ENCODE measurements around the gene SDK1.
"Not testable (repeated sequence)": the region's sequence is repeated elsewhere in the genome, so short reads cannot be mapped to it uniquely, and the experiment has no call there.

SDK1 gene

GRCh38 chr7:3733541-3734140 lies 432.6 kb downstream of the SDK1 start:
- no peak for DNase-seq (ENCODE audit: low spot score)

DNA sequence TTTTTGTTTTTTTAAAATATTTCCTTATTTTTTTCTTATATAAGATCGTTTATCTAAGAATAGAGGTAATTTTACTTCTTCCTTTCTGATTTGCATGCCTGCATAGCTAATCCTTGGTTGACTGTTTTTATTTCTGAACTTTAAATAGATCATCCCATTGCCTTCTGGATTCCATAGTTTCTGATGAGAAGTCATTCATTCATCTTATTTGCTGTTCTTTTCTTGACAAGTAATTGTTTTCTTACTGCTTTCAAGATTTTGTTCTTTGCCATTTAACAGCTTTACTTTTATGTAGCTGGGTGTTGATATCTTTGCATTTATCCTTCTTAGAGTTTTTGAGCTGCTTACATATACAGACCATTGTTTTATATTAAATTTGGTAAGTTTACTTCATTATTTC lies 437.9 kb downstream of the SDK1 start:
- DNase-seq (ENCODE audit: low spot score): no peak

DNA sequence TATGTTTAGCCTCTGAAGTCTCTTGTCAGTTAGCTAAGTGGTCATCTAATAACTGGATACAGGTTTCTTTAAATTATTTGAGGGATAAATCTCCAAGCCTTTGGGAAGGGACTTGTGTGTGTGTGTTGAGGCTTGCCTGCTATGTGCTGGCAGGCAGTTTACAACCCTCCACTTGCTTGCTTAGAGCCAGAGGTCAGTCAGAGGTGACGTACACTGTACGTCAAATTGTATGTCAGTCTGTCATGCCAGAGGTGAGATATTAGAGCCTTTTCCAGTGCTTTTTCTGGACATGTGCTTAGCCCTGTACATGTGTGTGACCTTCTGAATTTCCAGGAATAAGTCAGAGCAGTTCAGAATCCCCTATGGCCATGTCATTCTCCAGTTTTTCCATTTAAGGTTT lies 438.9 kb downstream of the SDK1 start:
- DNase-seq (ENCODE audit: low spot score): no peak

DNA sequence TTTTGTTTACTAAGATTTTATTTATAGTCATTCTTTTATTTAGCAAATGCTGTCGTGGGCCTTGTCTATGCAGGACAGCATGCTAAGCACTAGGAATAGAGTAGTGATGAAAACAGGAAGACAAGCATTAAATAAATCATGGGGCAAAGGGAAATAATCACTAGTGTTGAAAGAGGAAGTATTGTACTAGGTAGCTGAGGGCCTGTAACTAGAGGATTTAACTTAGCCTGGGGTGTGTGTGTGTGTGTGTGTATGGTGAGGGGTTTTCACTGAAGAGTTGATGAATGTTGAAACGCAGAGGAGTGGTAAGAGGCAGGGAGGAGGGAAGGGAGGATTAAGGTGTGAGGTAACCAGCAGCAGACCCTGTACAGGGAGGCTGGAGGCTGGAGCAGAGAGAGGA lies 446.4 kb downstream of the SDK1 start:
- no peak for DNase-seq (ENCODE audit: low spot score)

- no peak for DNase-seq (ENCODE audit: low spot score)
These were observed 447.3 kb downstream of the SDK1 start for GRCh38 chr7:3748389-3748788.

- no peak for DNase-seq (ENCODE audit: low spot score)
These were observed 452.8 kb downstream of the SDK1 start for GRCh38 chr7:3753868-3754267.

DNA sequence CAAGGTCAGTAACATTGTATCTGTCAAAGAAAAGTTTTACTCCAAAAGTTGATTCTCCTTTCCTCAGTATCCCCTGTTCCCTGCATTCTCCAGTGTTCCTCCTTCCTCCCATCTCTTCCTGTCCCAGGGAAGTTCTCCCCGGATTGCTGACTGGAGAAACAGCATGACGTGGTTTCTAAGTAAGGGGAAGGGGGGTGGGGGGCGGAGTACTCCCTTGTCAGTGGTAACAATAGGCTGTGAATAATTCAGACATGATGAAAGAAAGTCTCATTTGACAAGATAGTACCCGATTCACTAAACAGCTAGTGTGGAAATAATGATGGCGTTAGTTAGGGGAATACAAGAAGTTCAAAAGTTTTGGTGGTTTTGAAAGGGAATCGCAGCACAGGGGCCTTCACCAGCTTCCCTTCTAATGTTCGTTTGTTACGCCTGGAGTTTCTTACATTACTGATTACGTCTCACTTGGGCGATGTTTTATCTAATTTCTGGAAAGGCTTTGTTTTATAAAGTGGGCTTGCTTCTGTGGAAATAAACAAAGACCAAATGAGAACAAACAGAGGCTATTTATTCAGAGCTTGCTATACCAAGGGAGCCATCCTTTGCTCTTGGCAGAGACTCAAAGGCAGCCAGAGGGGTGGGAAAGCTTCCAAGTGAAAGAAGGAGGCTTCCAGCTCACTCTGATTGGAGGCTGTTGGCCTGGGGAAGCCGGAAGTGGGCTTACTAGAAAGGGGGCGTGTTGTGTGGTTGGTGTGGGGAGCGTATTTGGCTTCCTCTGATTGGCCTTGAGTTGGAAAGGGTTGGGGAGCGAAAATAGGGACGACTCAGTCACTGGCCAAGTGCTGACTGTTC lies 453.7 kb downstream of the SDK1 start:
- DNase-seq (ENCODE audit: low spot score): peak; percentile 93

- DNase-seq (ENCODE audit: low spot score): not testable (repeated sequence)
These were observed 454.9 kb downstream of the SDK1 start for GRCh38 chr7:3755778-3756453.

GRCh38 chr7:3757059-3757458 lies 456.0 kb downstream of the SDK1 start:
- no peak for DNase-seq (ENCODE audit: low spot score)

DNA sequence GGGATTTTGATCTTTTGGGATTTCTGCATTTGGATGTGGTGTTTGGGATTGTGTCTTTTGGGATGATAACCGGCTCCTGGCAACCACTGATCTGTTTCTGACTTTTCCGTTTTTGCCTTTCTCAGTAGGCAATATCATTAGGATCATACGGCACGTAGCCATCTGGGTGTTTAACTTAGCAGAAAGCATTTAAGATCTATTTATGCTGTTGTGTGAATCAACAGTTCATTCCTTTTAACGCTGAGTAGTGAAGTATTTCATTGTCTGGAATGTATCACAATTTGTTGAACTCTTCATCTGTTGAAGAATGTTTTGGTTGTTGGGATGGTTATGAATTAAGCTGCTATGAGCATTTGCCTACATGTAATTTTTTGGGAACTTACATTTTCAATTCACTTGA lies 459.6 kb downstream of the SDK1 start:
- DNase-seq (ENCODE audit: low spot score): no peak

DNA sequence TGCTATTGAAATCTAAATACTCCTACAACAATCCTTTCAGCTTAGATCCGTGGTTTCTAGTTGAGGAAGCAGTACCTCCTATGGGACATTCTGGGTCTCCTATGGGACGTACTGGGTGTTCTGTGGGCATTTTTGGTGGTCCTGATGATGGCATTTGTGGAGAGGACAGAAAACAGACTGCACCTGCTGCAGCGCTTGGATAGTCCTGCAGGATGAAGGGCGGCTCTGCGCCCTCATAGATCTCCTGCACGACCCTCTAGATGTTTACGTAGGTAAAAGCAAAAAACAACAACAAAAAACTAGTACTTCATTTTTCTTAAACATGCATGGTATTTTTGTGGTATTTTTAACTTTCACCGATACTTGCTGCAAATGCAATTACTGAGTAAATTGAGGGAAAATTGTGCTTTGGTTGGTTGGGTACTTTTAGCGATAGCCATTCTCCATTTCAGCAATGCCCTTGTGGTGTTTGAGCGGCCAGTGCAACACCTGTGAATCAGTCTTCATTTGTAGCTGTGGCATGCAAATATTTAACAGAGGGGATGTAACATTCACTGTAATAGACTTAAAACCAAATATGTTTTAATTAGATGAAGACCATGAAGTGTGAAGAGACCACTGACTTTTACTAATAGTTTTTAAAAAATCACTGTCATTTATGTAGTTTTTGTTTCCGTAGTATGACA lies 461.2 kb downstream of the SDK1 start:
- DNase-seq (ENCODE audit: low spot score): no peak

DNA sequence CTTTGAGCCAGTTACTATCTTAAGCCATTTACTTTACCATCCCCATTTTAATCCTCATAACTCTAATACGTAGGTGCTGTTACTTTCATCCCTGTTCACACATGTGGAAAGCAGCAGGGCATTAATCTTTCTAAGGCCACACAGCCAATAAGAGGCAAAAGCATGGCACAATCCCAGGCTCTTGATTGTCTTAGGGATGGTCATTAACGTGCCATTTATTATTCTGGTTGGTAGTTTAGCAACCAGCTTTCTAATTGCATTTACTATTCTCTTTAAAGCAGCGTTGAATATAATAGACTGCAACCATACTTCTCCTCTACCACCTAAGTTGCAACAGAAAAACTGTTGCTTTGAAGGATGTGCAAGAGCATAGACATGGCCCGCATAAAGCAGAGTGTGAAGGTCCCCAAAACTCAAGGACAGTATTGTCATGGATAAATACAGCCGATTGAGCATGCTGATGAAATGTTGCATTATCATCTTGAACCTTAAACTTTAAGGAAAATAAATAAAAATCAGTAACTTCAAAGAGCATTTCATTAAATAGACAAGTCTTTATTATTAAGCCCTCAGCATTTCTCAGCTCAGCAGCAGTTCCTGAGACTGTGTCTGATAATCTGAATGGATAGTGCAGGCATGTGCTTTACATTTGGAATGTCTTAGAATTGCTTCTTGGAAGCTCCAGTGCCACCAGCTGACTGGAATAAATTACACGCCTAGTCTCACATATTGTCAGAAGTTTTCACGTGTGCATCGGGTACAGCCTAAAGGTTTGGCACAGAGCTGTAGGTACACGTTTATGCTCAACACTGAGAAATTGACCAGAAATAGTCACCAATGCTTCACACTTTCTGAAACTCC lies 467.1 kb downstream of the SDK1 start:
- no peak for DNase-seq (ENCODE audit: low spot score)

DNA sequence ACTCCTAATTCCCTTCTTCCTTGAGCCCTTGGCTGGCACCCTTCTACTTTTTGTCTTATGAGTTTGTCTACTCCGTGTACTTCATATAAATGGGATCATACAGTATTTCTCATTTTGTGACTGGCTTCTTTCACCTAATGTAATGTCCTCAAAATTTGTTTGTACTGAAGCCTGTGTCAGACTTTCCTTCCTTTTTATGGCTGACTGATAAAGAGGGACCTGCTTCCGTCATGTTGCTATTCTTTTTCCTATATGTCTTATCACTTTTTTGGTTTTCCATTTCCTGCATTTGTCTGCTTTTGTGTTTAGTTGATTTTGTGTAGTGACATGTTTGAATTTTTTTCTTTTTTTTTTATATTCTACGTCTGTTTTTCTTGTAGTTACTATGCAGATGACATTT lies 470.9 kb downstream of the SDK1 start:
- DNase-seq (ENCODE audit: low spot score): no peak

DNA sequence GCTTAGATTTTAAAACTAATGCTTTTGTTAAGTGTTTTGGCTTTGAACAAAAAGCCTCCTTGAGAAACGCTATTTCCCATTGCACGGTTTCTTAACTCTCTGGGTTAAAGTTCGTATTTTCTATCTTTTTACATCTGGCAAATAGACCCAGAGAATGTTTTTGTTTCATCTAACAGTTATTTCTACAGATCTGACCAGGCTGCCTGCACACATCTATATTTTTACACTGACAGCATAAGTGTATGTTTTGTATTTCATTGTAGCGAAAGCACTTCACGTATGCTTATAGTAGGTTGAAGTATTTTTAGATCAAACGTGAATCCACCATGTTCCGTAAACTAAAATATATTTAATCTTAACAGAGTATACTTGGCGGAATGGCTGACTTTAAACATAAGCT lies 477.3 kb downstream of the SDK1 start:
- no peak for DNase-seq (ENCODE audit: low spot score)

DNA sequence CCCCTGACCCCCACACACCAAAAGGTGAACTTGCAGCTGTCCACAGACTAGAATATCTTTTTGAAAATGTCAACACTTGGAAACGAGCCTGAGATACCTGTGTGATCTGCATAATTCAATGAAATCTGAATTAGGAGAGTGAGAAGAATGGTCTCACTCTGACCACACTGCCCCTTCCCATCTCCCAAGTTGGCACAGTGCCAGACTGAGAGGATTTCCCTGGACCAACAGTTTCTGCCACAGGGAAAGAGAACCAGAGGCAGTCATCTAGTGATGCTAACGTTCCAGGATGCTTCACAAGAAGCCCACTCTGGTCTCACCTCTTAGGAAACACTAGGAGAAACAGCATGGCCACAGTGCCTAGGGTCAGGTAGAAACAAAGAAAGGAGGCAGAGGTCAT lies 479.0 kb downstream of the SDK1 start:
- no peak for DNase-seq (ENCODE audit: low spot score)

DNA sequence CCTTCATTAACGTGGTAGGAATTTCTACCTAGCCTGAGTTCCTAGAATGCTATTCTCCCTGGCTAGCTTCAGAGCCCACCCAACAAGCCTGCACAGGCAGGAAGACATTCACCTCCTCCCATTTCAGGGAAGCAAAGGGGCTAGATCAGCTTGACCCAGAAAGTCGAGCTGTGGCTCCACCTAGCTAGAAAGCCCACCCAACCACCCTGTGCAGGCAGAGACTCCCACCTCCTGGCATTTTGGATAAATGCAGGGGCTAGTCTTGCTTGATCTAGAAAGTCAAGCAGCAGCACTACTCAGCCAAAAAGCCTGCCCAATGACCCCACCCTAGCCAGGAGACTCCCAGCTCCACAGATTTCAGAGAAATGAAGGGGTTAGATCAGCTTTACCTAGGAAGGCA lies 479.5 kb downstream of the SDK1 start:
- DNase-seq (ENCODE audit: low spot score): no peak

DNA sequence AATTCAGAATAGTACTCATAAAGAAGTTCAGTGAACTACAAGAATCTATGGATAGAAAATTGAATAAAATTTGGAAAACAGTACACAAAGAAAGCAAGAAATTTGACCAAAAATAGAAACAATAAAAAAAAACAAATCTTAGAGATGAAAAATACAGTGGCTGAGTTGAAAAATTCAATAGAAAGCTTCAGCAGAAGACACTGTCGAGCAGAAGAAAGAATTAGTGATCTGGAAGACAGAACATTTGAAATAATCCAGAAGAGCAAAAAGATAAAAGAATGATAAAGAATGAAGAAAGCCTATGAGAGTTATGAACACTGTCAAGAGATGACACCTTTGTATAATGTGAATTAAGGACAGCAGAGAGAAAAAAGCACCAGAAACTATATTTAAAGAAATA lies 480.6 kb downstream of the SDK1 start:
- no peak for DNase-seq (ENCODE audit: low spot score)

- DNase-seq (ENCODE audit: low spot score): peak; percentile 7
These were observed 486.7 kb downstream of the SDK1 start for GRCh38 chr7:3787717-3788264.

DNA sequence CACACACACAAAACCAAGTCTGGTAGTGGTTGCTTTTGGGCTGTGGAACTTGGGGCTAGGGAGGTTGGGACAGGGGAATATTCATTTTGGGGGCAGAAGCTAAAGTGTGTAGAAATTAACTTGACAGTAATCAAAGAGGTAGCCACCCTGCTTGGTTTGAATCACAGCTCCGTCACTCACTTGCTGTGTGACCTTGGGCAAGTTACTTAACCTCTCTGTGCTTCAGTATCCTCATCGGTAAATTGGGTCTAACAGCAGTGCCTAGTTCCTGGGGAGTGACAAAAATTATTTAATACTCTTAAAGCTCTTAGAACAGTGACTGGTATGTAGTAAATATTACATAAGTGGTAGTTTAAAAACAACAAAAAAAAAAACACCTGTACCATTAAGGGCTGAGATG lies 489.8 kb downstream of the SDK1 start:
- DNase-seq (ENCODE audit: low spot score): no peak

GRCh38 chr7:3791327-3791726 lies 490.3 kb downstream of the SDK1 start:
- no peak for DNase-seq (ENCODE audit: low spot score)

GRCh38 chr7:3795141-3795540 lies 494.1 kb downstream of the SDK1 start:
- no peak for DNase-seq (ENCODE audit: low spot score)

Data from globus pallidus (tissue), 1 donor.